K562 (cell line): Measurements from ENCODE around the gene DST. TPM values are rescaled to one million over a fixed set of nuclear protein-coding genes. Genes with fewer than 3 reads are reported as not detected.

Source experiments
- ATAC-seq: fragments of 200-7000 bp; cut with Tn5 transposase; 3 replicates; pipeline ENCODE4 v1.9.1; 2020; ENCODE audit warnings: moderate library complexity
- BruUV-seq: library from RNA; stranded (reverse); fragments of 400-500 nt; replicated peaks from 2 replicates; lab custom pipeline; 2021; lab: Mats Ljungman, UMichigan
- CTCF ChIA-PET: fragments of 300-600 bp; formaldehyde crosslinking; extraction: SDS; loops from one replicate; lab custom pipeline; 2021; ENCODE audit warnings: low intra/inter-chr PET ratio; lab: Yijun Ruan, JAX
- POLR2A ChIA-PET: fragments of 300-600, 350-650 bp; sonication (Branson Sonifier 250); formaldehyde crosslinking; extraction: SDS; loops from one replicate; lab custom pipeline; 2021; ENCODE audit warnings: antibody characterized with exemption, inconsistent platforms; lab: Yijun Ruan, JAX
- DNase-seq, 4 experiments: peaks; one replicate each; pipeline versions ENCODE4 v3.0.0 to v3.0.0-alpha.2; 2011 to 2018; ENCODE audit warnings: low spot score in 3 of 4, mixed read lengths in 3 of 4; ENCODE audit errors: extremely low read depth in 1 of 4
- FAIRE-seq: peaks from 2 replicates; lab custom pipeline; 2011; peaks lifted over from hg19 to GRCh38; lab: Jason Lieb, UNC
- H2AFZ ChIP-seq: 2 replicates; pipeline ENCODE4 v1.6.0; 2011; ENCODE audit warnings: low read depth, low read length, control low read depth, inconsistent platforms
- H3K27ac ChIP-seq: fragments of 200-600 bp; 3 replicates; pipeline ENCODE4 v1.8.0; 2011; ENCODE audit warnings: low read depth, mild to moderate bottlenecking, control low read depth, inconsistent platforms, low read length, moderate library complexity, mixed read lengths; ENCODE audit errors: extremely low read depth
- H3K27me3 ChIP-seq, 2 experiments: fragments of 300-600 bp in 1 of 2; 2 replicates in 1 of 2; 3 replicates in 1 of 2; pipeline versions ENCODE4 v1.6.0 to v1.8.0; 2011; ENCODE audit warnings: inconsistent platforms in 2 of 2, low read length in 2 of 2, mild to moderate bottlenecking in 1 of 2, mixed read lengths in 1 of 2, moderate library complexity in 1 of 2; ENCODE audit not compliant: control insufficient read depth in 2 of 2, insufficient read depth in 2 of 2
- H3K36me3 ChIP-seq: fragments of 300-600 bp; 3 replicates; pipeline ENCODE4 v1.8.0; 2011; ENCODE audit warnings: mild to moderate bottlenecking, low read length, inconsistent platforms; ENCODE audit not compliant: control insufficient read depth, insufficient read depth
- H3K4me1 ChIP-seq, 2 experiments: fragments of 200-600 bp in 1 of 2; replicated peaks in 1 of 2; 2 replicates in 1 of 2; 3 replicates in 1 of 2; pipeline versions ENCODE4 v1.5.1 to v1.8.0; 2011; ENCODE audit warnings: inconsistent platforms in 2 of 2, low read length in 2 of 2, mild to moderate bottlenecking in 1 of 2, mixed read lengths in 1 of 2, moderate library complexity in 1 of 2; ENCODE audit not compliant: control insufficient read depth in 2 of 2, insufficient read depth in 2 of 2
- H3K4me2 ChIP-seq: 2 replicates; pipeline ENCODE4 v1.6.1; 2011; ENCODE audit warnings: low read length, control low read depth, inconsistent platforms, mixed read lengths; ENCODE audit not compliant: insufficient read depth
- H3K4me3 ChIP-seq: fragments of 200-600 bp; sonication (generic), shearing (Covaris generic); 2 replicates; pipeline ENCODE4 v1.5.1; 2016; ENCODE audit warnings: control low read depth, inconsistent platforms
- H3K79me2 ChIP-seq: fragments of 200-600 bp; 3 replicates; pipeline ENCODE4 v1.8.0; 2011; ENCODE audit warnings: low read length, inconsistent platforms; ENCODE audit not compliant: control insufficient read depth, insufficient read depth
- H3K9ac ChIP-seq, 2 experiments: 2 replicates each; pipeline versions ENCODE4 v1.6.0 to v1.6.1; 2011; ENCODE audit warnings: low read depth in 2 of 2, low read length in 2 of 2, control low read depth in 1 of 2, inconsistent platforms in 1 of 2, mild to moderate bottlenecking in 1 of 2, mixed read lengths in 1 of 2; ENCODE audit not compliant: insufficient read depth in 1 of 2
- H3K9me1 ChIP-seq: one replicate; pipeline ENCODE4 v1.6.0; 2011; ENCODE audit warnings: inconsistent platforms, mild to moderate bottlenecking, low read length, moderate library complexity; ENCODE audit not compliant: control insufficient read depth, insufficient read depth
- H3K9me3 ChIP-seq: replicated peaks from 2 replicates; pipeline ENCODE4 v1.5.1; 2011; ENCODE audit warnings: low read depth, low read length, inconsistent platforms; ENCODE audit not compliant: control insufficient read depth, insufficient read depth
- H4K20me1 ChIP-seq: replicated peaks from 2 replicates; pipeline ENCODE4 v1.6.1; 2011; ENCODE audit warnings: low read length, inconsistent platforms, mixed read lengths; ENCODE audit not compliant: control insufficient read depth, insufficient read depth
- ILK ChIP-seq: fragments of 450-650 bp; IDR thresholded peaks from 2 replicates; pipeline ENCODE4 v1.6.1; 2016; ENCODE audit warnings: missing genetic modification characterization, low read depth, mild to moderate bottlenecking, missing compliant biosample characterization, moderate library complexity, borderline replicate concordance
- MED1 ChIP-seq: sonication (generic); formaldehyde crosslinking; IDR thresholded peaks from 2 replicates; pipeline ENCODE4 v1.8.1; 2023; ENCODE audit warnings: missing genetic modification reagents, borderline replicate concordance
- MEIS2 ChIP-seq: fragments of 450-650 bp; IDR thresholded peaks from 2 replicates; pipeline ENCODE4 v1.6.1; 2014; ENCODE audit warnings: mild to moderate bottlenecking; ENCODE audit not compliant: partially characterized antibody
- MNT ChIP-seq, 2 experiments: fragments of 450-650 bp; conservative IDR thresholded peaks; 2 replicates each; pipeline ENCODE4 v1.6.1; 2017; ENCODE audit warnings: mild to moderate bottlenecking in 2 of 2, moderate library complexity in 2 of 2
- RFX1 ChIP-seq: fragments of 450-650 bp; IDR thresholded peaks from 2 replicates; pipeline ENCODE4 v1.6.1; 2016; ENCODE audit warnings: mild to moderate bottlenecking, moderate library complexity
- SAFB2 ChIP-seq: fragments of 200-400 bp; formaldehyde crosslinking; IDR thresholded peaks from 2 replicates; pipeline ENCODE4 v1.6.1; 2018; ENCODE audit warnings: borderline replicate concordance, low read length, low read depth, moderate library complexity; ENCODE audit not compliant: severe bottlenecking
- SRSF9 ChIP-seq: fragments of 200-400 bp; formaldehyde crosslinking; IDR thresholded peaks from 2 replicates; pipeline ENCODE4 v1.6.1; 2017; ENCODE audit warnings: low read depth, low read length, borderline replicate concordance
- ZNF76 ChIP-seq: fragments of 250-450 bp; sonication (Bioruptor Pico); IDR thresholded peaks from 2 replicates; pipeline ENCODE4 v1.4.0; 2020; ENCODE audit warnings: mild to moderate bottlenecking, moderate library complexity, borderline replicate concordance
- WGBS: fragments of 100-300 bp; shearing (Covaris generic); methylation state at CpG from one replicate; pipeline ENCODE4 v1.1.6; 2016; ENCODE audit warnings: low coverage, mixed read lengths; ENCODE audit not compliant: insufficient coverage; ENCODE audit errors: missing lambda C conversion rate; 5-methylcytosine and 5-hydroxymethylcytosine counted together
- in situ Hi-C: fragments of 300-500 bp; cut with MboI; formaldehyde crosslinking; loops from 4 replicates; pipeline ENCODE4 v1.15.0; 2018; ENCODE audit warnings: inconsistent platforms, mixed read lengths
- intact Hi-C: fragments of 100-400 bp; cut with micrococcal nuclease; formaldehyde crosslinking; loops from 2 replicates; pipeline ENCODE4 v1.14.2; 2022
- polyA plus RNA-seq, 8 experiments: library from polyadenylated mRNA; depleted of rRNA in 4 of 8; stranded (reverse) in 5 of 8; unstranded in 3 of 8; fragments of >200 nt; fragmentation: Nextera tagmentation in 2 of 8; fragmentation: Illumina TruSeq in 1 of 8; extraction: Ambion mirVana in 2 of 8; extraction: Trizol in 1 of 8; gene quantifications; 2 replicates each; pipeline versions ENCODE4 v1.2.1 to v1.2.3, GENCODE V29; 2011 to 2014; ENCODE audit warnings: inconsistent platforms in 1 of 8, missing spikeins in 1 of 8
- total RNA-seq, 7 experiments: library from RNA; depleted of rRNA in 6 of 7; stranded (reverse); fragments of >200 nt in 6 of 7; fragmentation: Illumina TruSeq in 2 of 7; extraction: Trizol in 2 of 7; gene quantifications; 2 replicates each; pipeline versions ENCODE4 v1.2.1 to v1.2.3, GENCODE V29; 2011 to 2021; ENCODE audit warnings: low replicate concordance in 1 of 7
- TF ChIP-seq, protein P1 (sequence below): fragments of 450-650 bp; IDR thresholded peaks from 2 replicates; pipeline ENCODE4 v1.6.1; 2016; ENCODE audit warnings: missing biosample characterization, missing genetic modification characterization

The DST gene
- total and polyA plus RNA-seq, 9 of the 15 experiments (the other 6 are each of a cell fraction or from before 2014, with no cell fraction given) = 5.2 to 21.9 (median 13.3) TPM

- Histone ChIP-seq H3K9me1 (no peaks in the 10 kb centered on the region), H2AFZ (no peak overlapping the region), H3K9ac (no peak overlapping the region), H3K36me3 (no peaks in the 10 kb centered on the region), H4K20me1 (no peaks in the 10 kb centered on the region), H3K4me2 (no peak overlapping the region), H3K4me1 (peaks cover 2 to 4% of the 10 kb centered on the region in 2 experiments; a peak in 2 of 5 replicates), H3K27me3 (no peaks in the 10 kb centered on the region), H3K4me3 (no peak overlapping the region), H3K9me3 (no peaks in the 10 kb centered on the region), H3K79me2 (no peaks in the 10 kb centered on the region), H3K27ac (no peak overlapping the region)
- BruUV-seq = no TSS peak
- TF ChIP-seq MED1 (CRISPR knock-in tag) (no peak), SAFB2 (no peak), ILK (tag) (no peak), SRSF9 (no peak), MEIS2 (no peak), MNT (conservative IDR thresholded peaks at IDR 0.05) (no peak), RFX1 (no peak), ZNF76 (CRISPR knock-in tag) (no peak)
- TF ChIP-seq, protein P1, sequence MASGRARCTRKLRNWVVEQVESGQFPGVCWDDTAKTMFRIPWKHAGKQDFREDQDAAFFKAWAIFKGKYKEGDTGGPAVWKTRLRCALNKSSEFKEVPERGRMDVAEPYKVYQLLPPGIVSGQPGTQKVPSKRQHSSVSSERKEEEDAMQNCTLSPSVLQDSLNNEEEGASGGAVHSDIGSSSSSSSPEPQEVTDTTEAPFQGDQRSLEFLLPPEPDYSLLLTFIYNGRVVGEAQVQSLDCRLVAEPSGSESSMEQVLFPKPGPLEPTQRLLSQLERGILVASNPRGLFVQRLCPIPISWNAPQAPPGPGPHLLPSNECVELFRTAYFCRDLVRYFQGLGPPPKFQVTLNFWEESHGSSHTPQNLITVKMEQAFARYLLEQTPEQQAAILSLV (tag) = no peak
- no peak for ATAC-seq
- no peak for DNase-seq
- intact Hi-C loops = loop anchor here (2.0 kb wide), 1 partner anchor 177 kb away; no protein-coding TSS in a partner anchor
- FAIRE-seq = no peak
- in situ Hi-C loops = no loop called here
- WGBS = 11% methylated on average over 1 of the region's 1 CpG
- ChIA-PET CTCF (interaction anchor here (3.1 kb wide), 1 partner anchor 188 kb away, joined by 17 read pairs; no protein-coding TSS in a partner anchor), POLR2A (interaction anchor here (1.0 kb wide), 1 partner anchor 130 kb away, joined by 3 read pairs; no protein-coding TSS in a partner anchor)
These were observed 95.0 kb downstream of the DST start for GRCh38 chr6:56547687-56548086.
